NCI-H2029 treated with DMSO at 0.1 percent for 48 hours (cell line): ENCODE data around the gene SIGLECL1.

ENCODE experiments used
- DNase-seq: peaks from one replicate; lab custom pipeline; 2025; lab: John Stamatoyannopoulos, UW

Gene SIGLECL1

DNA sequence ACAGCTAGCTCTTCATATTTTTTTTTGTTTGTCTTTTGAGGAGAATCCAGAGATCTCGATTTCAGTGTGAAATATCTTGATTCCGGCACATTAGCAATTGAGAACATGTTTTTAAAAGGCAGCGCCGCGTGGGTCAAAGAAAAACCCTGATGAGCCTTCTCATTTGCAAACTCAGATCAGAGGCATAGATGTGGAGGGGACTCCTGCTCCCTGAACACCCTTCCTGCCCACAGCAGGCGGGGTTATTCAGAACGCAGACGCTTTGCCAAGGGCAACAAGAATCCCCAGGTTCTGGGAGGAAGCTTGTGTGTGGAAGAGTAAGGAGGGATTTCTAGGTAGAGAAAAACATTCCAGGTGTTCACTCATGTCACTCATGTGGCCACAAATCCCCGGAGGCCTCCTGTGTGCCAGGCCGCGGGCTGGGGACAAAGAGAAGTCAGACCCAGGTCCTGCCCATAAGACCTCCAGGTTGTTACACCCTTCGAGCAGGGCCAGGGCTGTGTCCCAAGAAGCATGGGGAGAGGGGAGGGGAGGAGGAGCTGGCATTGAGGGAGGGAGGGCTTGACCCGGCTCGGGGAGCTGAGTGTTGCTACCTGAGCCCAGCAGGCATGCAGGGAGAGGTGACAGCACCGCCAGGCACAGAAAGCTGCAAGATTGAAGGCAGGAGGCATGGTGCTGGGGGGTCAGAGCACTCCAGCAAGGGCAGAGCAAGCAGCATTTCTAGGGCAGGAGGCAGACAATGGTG is 44.7 kb downstream of the SIGLECL1 start:
- DNase-seq = no peak

GRCh38 chr19:51296336-51297093 is 45.6 kb downstream of the SIGLECL1 start:
- DNase-seq = no peak

DNA sequence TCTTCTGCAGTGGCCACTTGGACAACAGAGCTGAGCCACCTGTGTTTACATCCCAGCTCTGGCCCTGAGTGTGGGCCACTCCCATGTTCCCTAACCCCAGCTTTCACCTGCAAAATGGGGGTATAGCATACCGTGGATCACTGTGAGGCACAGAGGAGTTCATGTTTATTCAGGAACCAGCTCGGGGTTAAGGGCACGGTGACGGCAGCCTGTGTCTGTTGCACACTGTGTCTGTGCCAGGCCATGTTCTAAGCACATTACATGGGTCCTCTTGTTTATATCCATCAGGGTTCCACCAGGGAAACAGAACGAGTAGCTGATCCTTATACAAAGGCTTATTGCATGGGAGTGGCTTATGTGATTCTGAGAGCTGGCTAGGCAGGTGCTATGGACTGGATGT is 46.5 kb downstream of the SIGLECL1 start:
- DNase-seq = no peak

- no peak for DNase-seq
Observed at GRCh38 chr19:51301266-51301665, 50.4 kb downstream of the SIGLECL1 start.

- no peak for DNase-seq
Observed at GRCh38 chr19:51305479-51305878, 54.6 kb downstream of the SIGLECL1 start.

DNA sequence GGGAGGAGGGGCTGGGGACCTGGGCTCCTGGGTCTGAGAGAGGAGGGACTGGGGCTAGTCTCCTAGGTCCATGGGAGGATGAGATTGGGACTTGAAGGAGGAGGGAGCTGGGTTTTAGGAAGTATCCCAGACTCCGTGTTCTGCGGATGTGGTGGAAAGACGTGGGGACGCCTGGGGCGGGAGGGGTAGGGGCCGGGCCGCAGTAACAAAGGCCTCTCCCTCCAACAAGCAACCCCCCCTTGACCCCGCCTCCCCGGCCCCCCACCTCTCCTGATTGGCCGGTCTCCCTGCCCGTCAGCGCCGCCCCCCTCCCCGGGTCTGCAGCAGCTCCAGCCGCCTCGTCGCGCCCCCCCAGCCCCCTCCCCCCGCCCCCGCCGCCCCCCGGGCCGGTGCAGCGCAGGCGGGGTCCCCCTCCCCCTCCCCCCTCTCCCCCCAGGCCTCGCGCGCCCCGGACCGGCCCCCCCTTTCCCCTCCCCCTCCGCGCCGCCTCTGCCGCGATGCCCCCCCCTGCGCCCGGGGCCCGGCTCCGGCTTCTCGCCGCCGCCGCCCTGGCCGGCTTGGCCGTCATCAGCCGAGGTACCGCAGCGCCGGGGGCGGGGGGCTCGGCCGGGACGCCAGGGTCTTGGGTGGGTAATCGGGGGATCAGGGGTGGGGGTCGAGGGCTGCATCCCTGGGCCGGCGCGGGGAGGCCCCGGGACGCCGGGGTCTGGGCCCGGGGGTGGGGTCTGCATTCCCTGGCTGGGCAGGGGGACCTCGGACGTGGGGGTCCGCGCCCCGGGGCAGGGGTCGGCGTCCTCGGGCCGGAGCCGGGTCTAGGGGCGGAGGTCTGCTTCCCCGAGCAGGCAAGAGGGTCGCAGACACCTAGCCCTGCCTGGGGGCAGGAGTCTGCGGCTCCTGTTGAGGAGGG is 60.7 kb downstream of the SIGLECL1 start, which contains the start of gene IGLON5:
Gene IGLON5 (plus strand): TSS at position 294 of the 907 bp plus-strand sequence. CDS start 204 bp downstream, at position 498.
- no peak for DNase-seq

DNA sequence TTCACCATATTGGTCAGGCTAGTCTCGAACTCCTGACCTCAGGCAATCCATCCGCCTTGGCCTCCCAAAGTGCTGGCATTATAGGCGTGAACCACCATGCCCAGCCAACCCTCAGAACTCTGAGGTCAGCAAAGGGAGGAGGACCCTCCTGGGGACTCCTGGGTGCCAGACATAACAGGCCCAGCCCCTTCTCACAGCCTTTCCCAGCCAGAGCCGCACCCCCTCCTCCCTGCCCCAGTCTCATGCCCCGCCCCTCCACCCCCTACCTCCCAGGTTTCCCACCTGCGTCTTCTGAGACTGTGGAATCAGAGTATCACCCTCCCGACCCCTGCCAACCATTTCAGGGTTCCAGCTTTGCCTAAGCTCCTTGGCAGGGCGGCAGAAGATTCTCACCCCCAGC is 65.8 kb downstream of the SIGLECL1 start:
- DNase-seq = no peak

DNA sequence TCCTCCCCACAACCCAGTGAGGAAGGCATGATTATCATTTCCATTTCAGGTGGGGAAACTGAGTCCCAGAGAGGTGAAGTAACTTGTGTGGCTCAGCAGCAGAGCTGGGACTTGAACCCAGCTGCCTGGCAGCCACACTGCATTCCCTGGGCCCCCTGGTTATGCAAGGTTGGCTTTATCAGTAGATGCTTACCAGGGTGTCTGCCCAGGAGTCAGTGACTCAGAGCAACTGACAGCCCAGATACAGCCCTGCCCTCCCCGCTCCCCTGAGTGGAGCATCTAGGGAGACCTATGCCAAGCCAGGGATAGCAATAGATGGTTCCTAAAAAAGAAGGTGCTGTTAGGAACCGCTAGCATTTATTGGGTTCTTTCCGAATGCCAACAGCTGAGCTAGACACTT is 66.5 kb downstream of the SIGLECL1 start:
- DNase-seq = no peak

DNA sequence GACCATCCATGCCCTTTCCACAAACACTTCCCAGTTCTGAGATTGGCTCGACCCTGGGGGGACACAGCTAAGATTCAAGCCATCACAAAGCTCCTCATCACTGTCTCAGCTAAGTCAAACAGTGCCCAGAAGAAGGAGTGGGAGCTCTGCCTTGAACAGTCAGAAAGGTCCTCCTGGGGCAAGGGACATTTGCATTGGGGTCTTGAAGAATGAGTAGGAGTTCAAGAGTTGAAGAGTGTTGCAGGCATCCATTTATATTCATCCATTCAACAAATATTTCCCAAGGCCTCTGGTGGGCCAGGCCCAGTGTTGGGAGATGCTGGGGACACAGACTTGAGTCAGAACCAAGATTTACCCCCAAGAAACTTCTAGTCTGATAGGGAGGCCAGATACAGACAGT is 67.1 kb downstream of the SIGLECL1 start:
- DNase-seq = no peak
